ENCODE results near the gene MANBA. TPM values are rescaled to one million over a fixed set of nuclear protein-coding genes. Genes with fewer than 3 reads are reported as not detected.
"Not testable (repeated sequence)": the region's sequence is repeated elsewhere in the genome, so short reads cannot be mapped to it uniquely, and the experiment has no call there.

Gene MANBA
- total RNA-seq, 1 experiment from 2014 or later = 21.4 TPM

GRCh38 chr4:102726919-102727318, 33.8 kb downstream of the MANBA start:
- not testable (repeated sequence) for H3K4me1 Mint-ChIP-seq; H3K23ac ChIP-seq (ENCODE audit: insufficient read length, low read depth, low read length); H3K27ac Mint-ChIP-seq; H4K5ac ChIP-seq (ENCODE audit: insufficient read length, low read depth, low read length); H3K79me2 ChIP-seq (ENCODE audit: insufficient read depth, low read length); H3K79me1 ChIP-seq (ENCODE audit: insufficient read depth, low read depth, low read length, poor library complexity, severe bottlenecking); H2AK5ac ChIP-seq (ENCODE audit: insufficient read length, low read length); H2BK12ac ChIP-seq (ENCODE audit: insufficient read length, low read depth, low read length); H4K20me1 ChIP-seq (ENCODE audit: control insufficient read depth, insufficient read depth, insufficient read length); H2AFZ ChIP-seq (ENCODE audit: low read length); H3K18ac ChIP-seq (ENCODE audit: insufficient read length, low read depth, low read length); H3K4me2 ChIP-seq (ENCODE audit: insufficient read depth, insufficient read length, low read length); H3K27me3 ChIP-seq (ENCODE audit: insufficient read depth, low read length); DNase-seq; H3T11ph ChIP-seq (ENCODE audit: low read length); H3K23me2 ChIP-seq (ENCODE audit: insufficient read length, low read depth, low read length, poor library complexity, severe bottlenecking); H2BK20ac ChIP-seq (ENCODE audit: low read depth, low read length, poor library complexity, severe bottlenecking); H3K9ac ChIP-seq (ENCODE audit: extremely low read depth, insufficient read length, low read length); H2BK15ac ChIP-seq (ENCODE audit: low read depth, low read length); H4K8ac ChIP-seq (replicated peaks; ENCODE audit: insufficient read length, low read depth, low read length); H3K56ac ChIP-seq (ENCODE audit: insufficient read length, low read depth, low read length); H3K4ac ChIP-seq (ENCODE audit: low read depth, low read length); H3K4me1 ChIP-seq (ENCODE audit: insufficient read depth, low read length); H3K14ac ChIP-seq (ENCODE audit: insufficient read depth, low read length); H4K91ac ChIP-seq (ENCODE audit: insufficient read length, low read depth, low read length); H2BK5ac ChIP-seq (ENCODE audit: insufficient read length, low read length); H3K9me3 ChIP-seq (ENCODE audit: control insufficient read depth, low read depth, low read length); H3K27ac ChIP-seq (ENCODE audit: insufficient read length, low read depth, low read length); H3K27me3 Mint-ChIP-seq (ENCODE audit: low read depth); H3K4me3 Mint-ChIP-seq; H2BK120ac ChIP-seq (ENCODE audit: low read depth, low read length, poor library complexity, severe bottlenecking); H3K9me3 Mint-ChIP-seq
- no CpG with 5 or more reads among the region's 3 CpGs for WGBS (ENCODE audit: extremely low coverage, insufficient read length, low lambda C conversion rate)
- H3K36me3 Mint-ChIP-seq (ENCODE audit: insufficient read depth in 1 of 3, low read depth in 3 of 3) = peaks cover 16 to 27% (median 18%) of the 10 kb centered on the region in 3 experiments
